ENCODE data around the gene ZNF684. TPM values are rescaled to one million over a fixed set of nuclear protein-coding genes. Genes with fewer than 3 reads are reported as not detected.

ZNF684 gene
- total and polyA plus RNA-seq, 2 of the 8 experiments (the other 6 are each of a cell fraction or from before 2014, with no cell fraction given), result 2.4 to 9.3 TPM

DNA sequence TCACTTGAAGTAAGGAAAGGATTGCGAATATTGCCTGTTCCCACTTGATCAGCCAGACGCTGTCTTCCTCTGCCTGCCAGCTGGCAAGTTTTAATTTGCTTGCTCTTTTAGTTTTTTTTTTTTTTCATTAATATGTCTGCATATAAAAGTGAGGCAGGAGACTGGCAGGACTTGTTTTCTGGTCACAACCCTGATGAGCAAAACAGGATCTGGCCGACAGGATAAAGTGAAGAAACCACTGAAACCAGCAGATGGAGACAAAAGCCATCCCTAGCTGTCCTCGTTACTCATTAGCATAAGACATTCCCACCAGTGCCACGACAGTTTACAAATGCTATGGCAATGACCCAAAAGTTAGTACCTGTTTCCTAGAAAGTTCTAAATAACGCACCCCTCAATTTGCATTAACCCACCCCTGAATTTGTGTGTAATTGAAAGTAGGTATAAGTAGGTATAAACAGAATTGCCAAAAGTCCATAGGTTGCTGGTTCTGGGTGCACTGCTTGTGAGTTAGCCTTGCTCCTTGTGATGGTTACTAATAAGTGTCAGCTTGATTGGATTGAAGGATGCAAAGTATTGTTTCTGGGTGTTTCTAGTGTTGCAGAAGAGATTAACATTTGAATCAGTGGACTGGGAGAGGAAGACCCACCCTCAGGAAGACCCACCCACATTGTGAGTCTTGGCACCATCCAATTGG, 60.8 kb downstream of the ZNF684 start:
- Histone ChIP-seq H3K56ac (replicated peaks; ENCODE audit: insufficient read length, low read depth, low read length) (no peak overlapping the region), H2BK120ac (replicated peaks; ENCODE audit: low read depth, low read length) (no peak overlapping the region), H2BK12ac (ENCODE audit: low read depth, low read length) (no peak overlapping the region), H2AK5ac (ENCODE audit: low read depth, low read length) (no peak overlapping the region), H3K27ac (ENCODE audit: low read depth, low read length) (no peak overlapping the region), H3K4me1 (replicated peaks in 1 of 4; ENCODE audit: control insufficient read depth in 3 of 4, insufficient read depth in 4 of 4, low read length in 3 of 4) (no peaks in the 10 kb centered on the region), H3K23me2 (ENCODE audit: low read depth, low read length) (no peaks in the 10 kb centered on the region), H3K9me3 (ENCODE audit: insufficient read depth in 2 of 2, low read depth in 1 of 2, low read length in 1 of 2) (peaks cover 8 to 9% of the 10 kb centered on the region in 2 experiments), H3K9ac (replicated peaks in 1 of 4; ENCODE audit: extremely low read depth in 1 of 4, low read depth in 3 of 4, low read length in 3 of 4) (no peak overlapping the region), H3K18ac (ENCODE audit: extremely low read depth, low read length) (no peak overlapping the region), H4K20me1 (replicated peaks in 1 of 2; ENCODE audit: control insufficient read depth in 1 of 2, insufficient read depth in 2 of 2, low read length in 2 of 2) (no peaks in the 10 kb centered on the region), H3K27me3 (replicated peaks in 1 of 4; ENCODE audit: control insufficient read depth in 3 of 4, extremely low read depth in 1 of 4, insufficient read depth in 3 of 4, low read length in 3 of 4) (no peaks in the 10 kb centered on the region), H3K14ac (ENCODE audit: insufficient read length) (no peak overlapping the region), H4K8ac (ENCODE audit: extremely low read depth, insufficient read depth, low read length) (no peak overlapping the region), H3K79me1 (ENCODE audit: low read depth, low read length) (no peaks in the 10 kb centered on the region), H4K91ac (replicated peaks; ENCODE audit: insufficient read length, low read length) (no peak overlapping the region), H2AFZ (ENCODE audit: low read length) (no peak overlapping the region), H2BK15ac (ENCODE audit: low read length) (no peak overlapping the region), H3K36me3 (ENCODE audit: control insufficient read depth in 2 of 4, insufficient read depth in 4 of 4, low read length in 3 of 4) (no peaks in the 10 kb centered on the region), H4K5ac (ENCODE audit: insufficient read length, low read depth, low read length) (no peak overlapping the region), H2BK5ac (ENCODE audit: low read depth, low read length) (no peak overlapping the region), H3K23ac (ENCODE audit: insufficient read length) (no peak overlapping the region), H3K79me2 (ENCODE audit: control insufficient read depth in 1 of 2, insufficient read depth in 2 of 2, low read length in 2 of 2) (no peaks in the 10 kb centered on the region), H3K4me2 (ENCODE audit: insufficient read depth in 1 of 2, low read depth in 2 of 2, low read length in 2 of 2) (no peak overlapping the region), H3K4me3 (ENCODE audit: extremely low read depth in 1 of 4, insufficient read depth in 2 of 4, low read depth in 3 of 4, low read length in 4 of 4) (no peak overlapping the region), H3K4ac (replicated peaks; ENCODE audit: insufficient read length, low read depth, low read length) (no peak overlapping the region), H2BK20ac (ENCODE audit: low read length) (no peak overlapping the region)
- POLR2A ChIA-PET (ENCODE audit: partially characterized antibody), result no interaction called here
- DNase-seq (ENCODE audit: low read depth in 1 of 2, low spot score in 2 of 2) (no peak), FAIRE-seq (no peak)
- CTCF ChIA-PET (ENCODE audit: partially characterized antibody), result no interaction called here
- WGBS, 2 experiments (ENCODE audit: extremely low coverage in 1 of 2, insufficient coverage in 1 of 2, insufficient read length in 1 of 2, insufficient replicate concordance in 2 of 2, low coverage in 1 of 2, low lambda C conversion rate in 2 of 2, missing lambda C conversion rate in 1 of 2), result 84% methylated on average over 6 of the region's 6 CpGs; no CpG with 5 or more reads in 1 of the 2 experiments
- no peak for TF ChIP-seq BACH1 (IDR thresholded peaks at IDR 0.05; ENCODE audit: low read length)
- no peak for TF ChIP-seq SAP30 (IDR thresholded peaks at IDR 0.05; ENCODE audit: insufficient read depth, insufficient replicate concordance, low read length)
- TF ChIP-seq, protein P1, sequence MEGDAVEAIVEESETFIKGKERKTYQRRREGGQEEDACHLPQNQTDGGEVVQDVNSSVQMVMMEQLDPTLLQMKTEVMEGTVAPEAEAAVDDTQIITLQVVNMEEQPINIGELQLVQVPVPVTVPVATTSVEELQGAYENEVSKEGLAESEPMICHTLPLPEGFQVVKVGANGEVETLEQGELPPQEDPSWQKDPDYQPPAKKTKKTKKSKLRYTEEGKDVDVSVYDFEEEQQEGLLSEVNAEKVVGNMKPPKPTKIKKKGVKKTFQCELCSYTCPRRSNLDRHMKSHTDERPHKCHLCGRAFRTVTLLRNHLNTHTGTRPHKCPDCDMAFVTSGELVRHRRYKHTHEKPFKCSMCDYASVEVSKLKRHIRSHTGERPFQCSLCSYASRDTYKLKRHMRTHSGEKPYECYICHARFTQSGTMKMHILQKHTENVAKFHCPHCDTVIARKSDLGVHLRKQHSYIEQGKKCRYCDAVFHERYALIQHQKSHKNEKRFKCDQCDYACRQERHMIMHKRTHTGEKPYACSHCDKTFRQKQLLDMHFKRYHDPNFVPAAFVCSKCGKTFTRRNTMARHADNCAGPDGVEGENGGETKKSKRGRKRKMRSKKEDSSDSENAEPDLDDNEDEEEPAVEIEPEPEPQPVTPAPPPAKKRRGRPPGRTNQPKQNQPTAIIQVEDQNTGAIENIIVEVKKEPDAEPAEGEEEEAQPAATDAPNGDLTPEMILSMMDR (IDR thresholded peaks at IDR 0.05; ENCODE audit: control extremely low read depth in 1 of 3, insufficient read depth in 1 of 3, low read depth in 1 of 3, low read length in 3 of 3), result peak in 2 of 3 experiments; percentile 38 to 53; a peak in 2 of 4 replicates
- no peak for TF ChIP-seq SP1 (IDR thresholded peaks at IDR 0.05; ENCODE audit: low read depth, low read length)
- TF ChIP-seq BCL11A (IDR thresholded peaks at IDR 0.05; ENCODE audit: low read depth in 2 of 2, low read length in 2 of 2), result no peak
- TF ChIP-seq RAD21 (IDR thresholded peaks at IDR 0.05 in 1 of 2, conservative IDR thresholded peaks at IDR 0.05 in 1 of 2; ENCODE audit: low read depth in 2 of 2, low read length in 2 of 2), result peak; percentile 55 to 59

All from H1 (cell line).